Kidney (tissue), 14 donors: ENCODE data around the gene RPS6KA2. TPM values are rescaled to one million over a fixed set of nuclear protein-coding genes. Genes with fewer than 3 reads are reported as not detected.
A peak's percentile ranks its signal among the peaks of the same experiment; 100 is the strongest.

Source experiments
- DNase-seq, 5 donors: peaks; one replicate each; pipeline ENCODE4 v3.0.0-alpha.2; 2013 to 2020
- FAIRE-seq: peaks from 2 replicates; lab custom pipeline; 2012; peaks lifted over from hg19 to GRCh38; lab: Jason Lieb, UNC
- H3K27ac ChIP-seq, 2 donors: one replicate each; pipeline ENCODE4 v1.7.0; 2013; ENCODE audit warnings: low read depth in 2 of 2, low read length in 2 of 2, inconsistent platforms in 1 of 2
- H3K27me3 ChIP-seq: one replicate; pipeline ENCODE4 v1.7.1; 2013; ENCODE audit warnings: low read length, inconsistent platforms; ENCODE audit not compliant: control insufficient read depth, insufficient read depth
- H3K36me3 ChIP-seq, 3 donors: one replicate each; pipeline versions ENCODE4 v1.7.0 to v1.7.1; 2013; ENCODE audit warnings: low read length in 3 of 3, control low read depth in 1 of 3, inconsistent platforms in 1 of 3; ENCODE audit not compliant: insufficient read depth in 3 of 3, control insufficient read depth in 2 of 3
- H3K4me1 ChIP-seq, 3 donors: one replicate each; pipeline versions ENCODE4 v1.7.0 to v1.7.1; 2013; ENCODE audit warnings: low read length in 3 of 3, inconsistent platforms in 1 of 3, low read depth in 1 of 3; ENCODE audit not compliant: control insufficient read depth in 2 of 3, insufficient read depth in 2 of 3
- H3K4me3 ChIP-seq, 3 donors: one replicate each; pipeline versions ENCODE4 v1.7.0 to v1.8.1; 2013; ENCODE audit warnings: low read length in 3 of 3, control low read depth in 1 of 3, inconsistent platforms in 1 of 3
- H3K9ac ChIP-seq, 3 donors: one replicate each; pipeline versions ENCODE4 v1.7.0 to v1.7.1; 2013; ENCODE audit warnings: low read length in 3 of 3, control low read depth in 1 of 3, inconsistent platforms in 1 of 3
- H3K9me3 ChIP-seq, 3 donors: one replicate each; pipeline versions ENCODE4 v1.7.0 to v1.7.1; 2013; ENCODE audit warnings: low read length in 3 of 3, control low read depth in 1 of 3, inconsistent platforms in 1 of 3; ENCODE audit not compliant: control insufficient read depth in 2 of 3, insufficient read depth in 1 of 3
- intact Hi-C: fragments of 100-400 bp; cut with DNase I; formaldehyde crosslinking; loops from one replicate; pipeline ENCODE4 v1.11.1; 2022
- polyA plus RNA-seq: library from polyadenylated mRNA; stranded (reverse); fragments of 350-450 nt; fragmentation: Illumina TruSeq; extraction: RNeasy Lipid Tissue Mini Kit (QIAGEN cat#74804); gene quantifications from one replicate; pipeline ENCODE4 v1.2.3, GENCODE V29; 2014; ENCODE audit warnings: low read depth, low replicate concordance; ENCODE audit not compliant: insufficient read depth
- total RNA-seq: library from RNA; stranded (reverse); fragmentation: NEBNext Ultra II Directional; extraction: Animal tissue kit (Norgen Biotek cat#: 25700); gene quantifications from one replicate; pipeline ENCODE4 v1.2.1, GENCODE V29; 2021
- TF ChIP-seq, protein P1 (sequence below): IDR thresholded peaks from 3 replicates; pipeline ENCODE4 v1.5.1; 2012; ENCODE audit warnings: mild to moderate bottlenecking, moderate library complexity, borderline replicate concordance; ENCODE audit not compliant: insufficient read depth; ENCODE audit errors: extremely low read depth
- donor health status: control.
- donor health status: control.
- donor health status: control.
- donor health status: control.
- donor health status: control.
- donor health status: DM: yes; HTN: yes; CAD: no.
- donor health status: Normal renal cell carcinoma (clear cell type).

The RPS6KA2 gene
- total and polyA plus RNA-seq, 2 donors from 2014 or later: 12.3 to 61.2 TPM

DNA sequence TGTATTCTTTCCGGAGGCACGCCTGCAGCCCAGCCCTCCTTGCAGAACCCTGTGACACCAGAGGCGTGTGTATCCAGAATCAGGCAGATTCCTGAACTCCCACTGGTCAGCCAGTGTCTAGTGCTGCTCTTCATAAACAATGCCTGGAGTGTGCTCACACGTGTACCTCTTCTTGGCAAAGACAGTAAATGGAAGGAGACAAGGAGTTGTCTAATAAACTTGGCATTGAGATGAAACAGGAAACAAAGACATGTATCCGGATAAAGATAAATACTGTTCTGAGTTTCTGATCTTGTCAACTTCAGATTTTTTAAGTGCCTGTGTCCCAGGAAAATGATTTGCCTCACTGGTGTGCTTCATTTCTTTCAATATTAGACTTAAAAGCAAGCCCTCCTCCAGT, 1.7 kb downstream of the RPS6KA2 start:
- peak overlapping the region in 1 of 3 donors; percentile 80 for H3K4me3 ChIP-seq
- DNase-seq: peak in 1 of 5 donors; percentile 51
- H3K27me3 ChIP-seq: no peaks in the 10 kb centered on the region
- intact Hi-C loops: no loop called here
- TF ChIP-seq, protein P1, sequence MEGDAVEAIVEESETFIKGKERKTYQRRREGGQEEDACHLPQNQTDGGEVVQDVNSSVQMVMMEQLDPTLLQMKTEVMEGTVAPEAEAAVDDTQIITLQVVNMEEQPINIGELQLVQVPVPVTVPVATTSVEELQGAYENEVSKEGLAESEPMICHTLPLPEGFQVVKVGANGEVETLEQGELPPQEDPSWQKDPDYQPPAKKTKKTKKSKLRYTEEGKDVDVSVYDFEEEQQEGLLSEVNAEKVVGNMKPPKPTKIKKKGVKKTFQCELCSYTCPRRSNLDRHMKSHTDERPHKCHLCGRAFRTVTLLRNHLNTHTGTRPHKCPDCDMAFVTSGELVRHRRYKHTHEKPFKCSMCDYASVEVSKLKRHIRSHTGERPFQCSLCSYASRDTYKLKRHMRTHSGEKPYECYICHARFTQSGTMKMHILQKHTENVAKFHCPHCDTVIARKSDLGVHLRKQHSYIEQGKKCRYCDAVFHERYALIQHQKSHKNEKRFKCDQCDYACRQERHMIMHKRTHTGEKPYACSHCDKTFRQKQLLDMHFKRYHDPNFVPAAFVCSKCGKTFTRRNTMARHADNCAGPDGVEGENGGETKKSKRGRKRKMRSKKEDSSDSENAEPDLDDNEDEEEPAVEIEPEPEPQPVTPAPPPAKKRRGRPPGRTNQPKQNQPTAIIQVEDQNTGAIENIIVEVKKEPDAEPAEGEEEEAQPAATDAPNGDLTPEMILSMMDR: no peak
- peaks cover 8 to 21% (median 13%) of the 10 kb centered on the region in 3 donors for H3K4me1 ChIP-seq
- H3K9me3 ChIP-seq: no peaks in the 10 kb centered on the region
- peak overlapping the region in 1 of 3 donors; percentile 75 for H3K9ac ChIP-seq
- no peaks in the 10 kb centered on the region for H3K36me3 ChIP-seq
- no peak for FAIRE-seq
- H3K27ac ChIP-seq: no peak overlapping the region

DNA sequence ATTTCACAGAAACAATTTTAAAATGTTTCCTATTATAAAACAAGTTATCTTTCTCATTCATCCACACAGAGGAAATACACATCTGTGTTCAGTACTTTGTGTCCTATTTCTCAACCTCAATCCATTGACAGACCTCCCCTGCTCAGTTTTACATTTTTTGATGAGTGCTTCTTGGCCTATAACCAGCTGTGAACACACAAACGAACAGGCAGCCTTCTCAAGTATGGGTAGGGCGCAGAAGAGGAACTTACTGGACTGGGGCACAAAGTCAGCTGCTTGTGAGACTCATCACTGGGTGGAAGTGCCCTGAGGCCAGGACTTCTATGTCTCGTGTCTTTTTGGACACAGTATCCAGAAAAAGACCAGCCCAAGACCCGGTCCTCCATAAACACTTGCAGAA, 2.8 kb downstream of the RPS6KA2 start:
- peaks cover 13 to 22% (median 19%) of the 10 kb centered on the region in 3 donors for H3K4me1 ChIP-seq
- no peak overlapping the region for H3K9ac ChIP-seq
- TF ChIP-seq, protein P1: no peak
- H3K36me3 ChIP-seq: no peaks in the 10 kb centered on the region
- no peaks in the 10 kb centered on the region for H3K27me3 ChIP-seq
- intact Hi-C loops: no loop called here
- H3K4me3 ChIP-seq: no peak overlapping the region
- no peaks in the 10 kb centered on the region for H3K9me3 ChIP-seq
- no peak for DNase-seq
- H3K27ac ChIP-seq: no peak overlapping the region
- no peak for FAIRE-seq

DNA sequence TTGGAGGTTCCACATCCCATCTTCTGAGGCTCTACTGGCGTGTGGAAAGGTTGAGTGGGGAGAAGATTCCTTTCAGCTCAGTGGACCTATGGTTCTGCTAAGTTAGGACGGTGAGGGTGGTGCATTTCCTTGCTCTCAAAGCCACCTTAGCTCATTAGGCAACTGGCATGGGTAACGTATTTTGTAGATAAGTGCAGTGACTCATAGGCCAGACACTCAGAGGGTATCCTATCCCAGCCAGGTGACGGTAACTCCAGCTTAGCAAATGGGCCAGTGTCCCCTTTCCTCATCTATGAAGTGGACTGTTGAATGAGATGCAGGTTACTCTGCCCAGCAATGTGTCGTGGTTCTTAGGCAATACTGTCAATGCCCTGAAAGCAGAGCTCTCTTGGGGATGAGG, 3.7 kb downstream of the RPS6KA2 start:
- FAIRE-seq (no peak), DNase-seq (no peak)
- TF ChIP-seq, protein P1: no peak
- Histone ChIP-seq H3K36me3 (peaks cover 0 to 6% (median 0%) of the 10 kb centered on the region in 3 donors), H3K27ac (no peak overlapping the region), H3K4me1 (peaks cover 9 to 21% (median 20%) of the 10 kb centered on the region in 3 donors), H3K9ac (no peak overlapping the region), H3K4me3 (no peak overlapping the region), H3K9me3 (no peaks in the 10 kb centered on the region), H3K27me3 (no peaks in the 10 kb centered on the region)
- intact Hi-C loops: no loop called here

DNA sequence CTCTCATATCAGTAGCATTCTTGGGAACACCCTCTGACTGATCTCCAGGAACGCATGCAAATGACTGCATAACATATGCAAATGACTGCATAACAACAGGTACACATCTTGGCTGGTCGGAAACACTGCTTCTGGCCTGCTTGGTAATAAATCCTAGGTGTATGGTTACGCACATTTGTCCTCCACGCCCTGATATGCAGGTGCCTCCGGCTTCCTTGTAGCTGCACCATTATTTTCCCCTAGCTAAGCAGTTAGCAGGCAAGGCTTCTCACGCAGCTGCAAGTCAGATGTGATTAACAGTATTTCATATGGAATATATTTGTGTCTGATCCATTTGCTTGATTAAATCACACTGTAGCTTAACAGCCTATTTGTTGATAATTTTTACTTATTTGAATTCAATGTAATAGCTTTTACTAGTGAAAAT, 5.9 kb downstream of the RPS6KA2 start:
- H3K9me3 ChIP-seq: no peaks in the 10 kb centered on the region
- no peak for DNase-seq
- no peak for FAIRE-seq
- peaks cover 11 to 28% (median 28%) of the 10 kb centered on the region in 3 donors for H3K4me1 ChIP-seq
- no peak overlapping the region for H3K27ac ChIP-seq
- H3K9ac ChIP-seq: no peak overlapping the region
- H3K27me3 ChIP-seq: no peaks in the 10 kb centered on the region
- TF ChIP-seq, protein P1: no peak
- H3K36me3 ChIP-seq: peaks cover 0 to 7% (median 0%) of the 10 kb centered on the region in 3 donors
- no peak overlapping the region for H3K4me3 ChIP-seq
- intact Hi-C loops: no loop called here
